Measurements from ENCODE around the gene RAB3C. TPM values are rescaled to one million over a fixed set of nuclear protein-coding genes. Genes with fewer than 3 reads are reported as not detected.

The RAB3C gene
- total RNA-seq, 2 experiments from 2014 or later, result not detected

DNA sequence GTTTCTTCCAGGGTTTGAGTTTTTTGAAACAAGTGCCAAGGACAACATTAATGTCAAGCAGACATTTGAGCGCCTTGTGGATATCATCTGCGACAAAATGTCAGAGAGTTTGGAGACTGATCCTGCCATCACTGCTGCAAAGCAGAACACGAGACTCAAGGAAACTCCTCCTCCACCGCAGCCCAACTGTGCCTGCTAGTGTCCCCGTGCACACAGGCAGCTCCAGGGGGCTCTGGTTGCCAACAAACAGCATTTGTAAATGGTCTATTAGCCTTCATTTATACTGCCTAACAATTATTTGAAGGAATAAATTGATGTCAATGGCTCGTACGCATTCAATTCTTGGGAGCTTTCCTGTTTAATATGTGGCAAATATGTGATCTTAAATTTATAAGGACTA lies 268.3 kb downstream of the RAB3C start:
- Histone ChIP-seq H3K36me3 (ENCODE audit: insufficient read depth, low read length) (no peaks in the 10 kb centered on the region), H3K9me3 (ENCODE audit: control insufficient read depth in 1 of 2, insufficient read depth in 1 of 2, low read length in 2 of 2) (no peaks in the 10 kb centered on the region), H3K27ac (ENCODE audit: low read depth in 1 of 2, low read length in 2 of 2) (no peak overlapping the region), H3K4me1 (ENCODE audit: insufficient read depth, low read length) (no peaks in the 10 kb centered on the region), H3K27me3 (ENCODE audit: control insufficient read depth in 1 of 2, insufficient read depth in 2 of 2, low read length in 2 of 2) (no peaks in the 10 kb centered on the region), H3K4me3 (ENCODE audit: low read length) (no peak overlapping the region)
- TF ChIP-seq, protein P1, sequence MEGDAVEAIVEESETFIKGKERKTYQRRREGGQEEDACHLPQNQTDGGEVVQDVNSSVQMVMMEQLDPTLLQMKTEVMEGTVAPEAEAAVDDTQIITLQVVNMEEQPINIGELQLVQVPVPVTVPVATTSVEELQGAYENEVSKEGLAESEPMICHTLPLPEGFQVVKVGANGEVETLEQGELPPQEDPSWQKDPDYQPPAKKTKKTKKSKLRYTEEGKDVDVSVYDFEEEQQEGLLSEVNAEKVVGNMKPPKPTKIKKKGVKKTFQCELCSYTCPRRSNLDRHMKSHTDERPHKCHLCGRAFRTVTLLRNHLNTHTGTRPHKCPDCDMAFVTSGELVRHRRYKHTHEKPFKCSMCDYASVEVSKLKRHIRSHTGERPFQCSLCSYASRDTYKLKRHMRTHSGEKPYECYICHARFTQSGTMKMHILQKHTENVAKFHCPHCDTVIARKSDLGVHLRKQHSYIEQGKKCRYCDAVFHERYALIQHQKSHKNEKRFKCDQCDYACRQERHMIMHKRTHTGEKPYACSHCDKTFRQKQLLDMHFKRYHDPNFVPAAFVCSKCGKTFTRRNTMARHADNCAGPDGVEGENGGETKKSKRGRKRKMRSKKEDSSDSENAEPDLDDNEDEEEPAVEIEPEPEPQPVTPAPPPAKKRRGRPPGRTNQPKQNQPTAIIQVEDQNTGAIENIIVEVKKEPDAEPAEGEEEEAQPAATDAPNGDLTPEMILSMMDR (IDR thresholded peaks at IDR 0.05), result no peak
- Mint-ChIP-seq H3K4me1 (ENCODE audit: low read depth) (no peaks in the 10 kb centered on the region), H3K36me3 (ENCODE audit: low read depth) (no peaks in the 10 kb centered on the region), H3K4me3 (no peak overlapping the region), H3K27me3 (peaks cover 21% of the 10 kb centered on the region), H3K9me3 (no peaks in the 10 kb centered on the region), H3K27ac (no peak overlapping the region)
- POLR2A ChIA-PET, result no interaction called here
- intact Hi-C loops (cut with DNase I, micrococcal nuclease), result no loop called here
- DNase-seq (no peak), ATAC-seq (ENCODE audit: poor library complexity) (no peak)
- CTCF ChIA-PET, result no interaction called here

DNA sequence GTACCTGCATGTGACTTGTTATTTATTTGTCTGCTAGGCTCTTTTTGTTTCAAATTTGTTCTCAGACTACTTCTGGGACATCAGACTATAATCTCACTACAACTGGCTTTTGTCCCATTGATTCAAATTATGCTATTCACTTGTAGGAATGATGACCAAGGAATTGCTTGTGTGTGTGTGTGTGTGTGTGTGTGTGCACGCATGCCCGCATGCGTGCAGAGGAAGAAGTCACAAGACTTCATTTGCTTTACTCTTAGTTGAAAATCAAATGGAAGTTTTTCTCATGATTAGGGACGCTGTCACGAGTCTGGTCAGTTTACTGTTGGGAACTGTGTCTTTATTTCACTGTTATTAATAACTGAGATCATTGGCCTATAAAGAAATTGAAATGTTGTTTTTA lies 268.7 kb downstream of the RAB3C start:
- no peak for ATAC-seq (ENCODE audit: poor library complexity)
- no peak for DNase-seq
- Mint-ChIP-seq H3K27ac (no peak overlapping the region), H3K27me3 (peaks cover 25% of the 10 kb centered on the region), H3K4me3 (no peak overlapping the region), H3K9me3 (no peaks in the 10 kb centered on the region), H3K36me3 (ENCODE audit: low read depth) (no peaks in the 10 kb centered on the region), H3K4me1 (ENCODE audit: low read depth) (no peaks in the 10 kb centered on the region)
- H3K9me3 ChIP-seq (ENCODE audit: control insufficient read depth in 1 of 2, insufficient read depth in 1 of 2, low read length in 2 of 2), result no peaks in the 10 kb centered on the region
- TF ChIP-seq, protein P1 (IDR thresholded peaks at IDR 0.05), result no peak
- no peak overlapping the region for H3K4me3 ChIP-seq (ENCODE audit: low read length)
- H3K27me3 ChIP-seq (ENCODE audit: control insufficient read depth in 1 of 2, insufficient read depth in 2 of 2, low read length in 2 of 2), result no peaks in the 10 kb centered on the region
- POLR2A ChIA-PET, result no interaction called here
- H3K36me3 ChIP-seq (ENCODE audit: insufficient read depth, low read length), result no peaks in the 10 kb centered on the region
- H3K4me1 ChIP-seq (ENCODE audit: insufficient read depth, low read length), result no peaks in the 10 kb centered on the region
- H3K27ac ChIP-seq (ENCODE audit: low read depth in 1 of 2, low read length in 2 of 2), result no peak overlapping the region
- intact Hi-C loops (cut with DNase I, micrococcal nuclease), result no loop called here
- CTCF ChIA-PET, result no interaction called here

DNA sequence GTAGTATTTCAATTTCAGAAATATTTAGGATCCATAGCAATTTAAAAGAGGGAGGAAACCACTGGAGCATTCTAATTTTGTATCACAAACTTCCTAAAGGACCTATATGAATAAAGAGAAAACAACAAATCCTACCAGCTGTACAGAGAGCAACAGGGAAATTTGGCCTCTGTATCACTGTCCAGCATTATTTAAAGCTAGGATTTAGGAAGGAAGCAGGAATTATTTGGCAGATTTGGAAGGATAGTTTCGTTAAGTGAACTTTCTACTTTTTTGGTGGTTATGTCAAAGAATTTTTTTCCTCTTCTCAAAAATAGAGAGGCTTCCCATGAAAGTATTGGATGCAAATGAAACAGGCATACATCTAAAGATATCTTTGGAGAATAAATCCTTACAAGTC lies 269.7 kb downstream of the RAB3C start:
- DNase-seq (no peak), ATAC-seq (ENCODE audit: poor library complexity) (no peak)
- Histone ChIP-seq H3K36me3 (ENCODE audit: insufficient read depth, low read length) (no peaks in the 10 kb centered on the region), H3K27ac (ENCODE audit: low read depth in 1 of 2, low read length in 2 of 2) (no peak overlapping the region), H3K9me3 (ENCODE audit: control insufficient read depth in 1 of 2, insufficient read depth in 1 of 2, low read length in 2 of 2) (no peaks in the 10 kb centered on the region), H3K4me3 (ENCODE audit: low read length) (no peak overlapping the region), H3K4me1 (ENCODE audit: insufficient read depth, low read length) (no peaks in the 10 kb centered on the region), H3K27me3 (ENCODE audit: control insufficient read depth in 1 of 2, insufficient read depth in 2 of 2, low read length in 2 of 2) (no peaks in the 10 kb centered on the region)
- no peaks in the 10 kb centered on the region for H3K4me1 Mint-ChIP-seq (ENCODE audit: low read depth)
- H3K27me3 Mint-ChIP-seq, result peaks cover 25% of the 10 kb centered on the region
- CTCF ChIA-PET, result no interaction called here
- TF ChIP-seq, protein P1 (IDR thresholded peaks at IDR 0.05), result no peak
- H3K4me3 Mint-ChIP-seq, result no peak overlapping the region
- intact Hi-C loops (cut with DNase I, micrococcal nuclease), result no loop called here
- no peaks in the 10 kb centered on the region for H3K9me3 Mint-ChIP-seq
- POLR2A ChIA-PET, result no interaction called here
- H3K36me3 Mint-ChIP-seq (ENCODE audit: low read depth), result no peaks in the 10 kb centered on the region
- H3K27ac Mint-ChIP-seq, result no peak overlapping the region

Data from CD4-positive, alpha-beta T cell (primary cell).